ENCODE results near the gene NEK7. TPM values are rescaled to one million over a fixed set of nuclear protein-coding genes. Genes with fewer than 3 reads are reported as not detected.

Gene NEK7
- total and polyA plus RNA-seq, 2 of the 8 experiments (the other 6 are each of a cell fraction or from before 2014, with no cell fraction given): 5.1 to 10.0 TPM

DNA sequence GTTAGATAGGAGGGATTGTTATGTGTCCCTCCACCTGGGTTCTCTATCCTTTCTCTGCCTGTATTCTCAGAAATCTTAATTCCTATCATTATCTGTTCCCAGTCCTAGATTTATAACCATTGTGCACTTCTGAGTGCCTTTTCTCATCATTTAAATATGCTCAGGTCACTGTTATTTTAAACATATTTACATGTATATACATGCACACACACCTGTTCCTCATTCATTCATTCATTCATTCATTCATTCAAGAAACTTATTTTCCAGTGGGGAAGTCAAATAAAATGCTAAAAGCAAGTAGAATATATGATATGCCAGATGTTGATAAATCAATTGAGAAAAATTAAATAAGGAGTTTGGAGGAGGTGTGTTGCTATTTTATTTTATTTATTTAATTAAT, 110.3 kb downstream of the NEK7 start:
- POLR2A ChIA-PET (ENCODE audit: partially characterized antibody): no interaction called here
- Histone ChIP-seq H3K27ac (ENCODE audit: low read depth, low read length) (no peak overlapping the region), H3K4ac (replicated peaks; ENCODE audit: insufficient read length, low read depth, low read length) (no peak overlapping the region)
- TF ChIP-seq GTF2F1 (IDR thresholded peaks at IDR 0.05; ENCODE audit: borderline replicate concordance, low read depth, low read length) (no peak), SRF (IDR thresholded peaks at IDR 0.05; ENCODE audit: low read depth, low read length) (no peak), PHF8 (conservative IDR thresholded peaks at IDR 0.05; ENCODE audit: low read depth, low read length) (no peak), CREB1 (IDR thresholded peaks at IDR 0.05) (no peak), TEAD4 (IDR thresholded peaks at IDR 0.05; ENCODE audit: low read depth, low read length) (no peak), EZH2 (IDR thresholded peaks at IDR 0.05; ENCODE audit: low read depth, low read length, severe bottlenecking) (no peak), EGR1 (IDR thresholded peaks at IDR 0.05; ENCODE audit: borderline replicate concordance, low read depth, low read length) (no peak), KDM4A (IDR thresholded peaks at IDR 0.05; ENCODE audit: low read depth, low read length, severe bottlenecking) (no peak), YY1 (IDR thresholded peaks at IDR 0.05; ENCODE audit: low read depth, low read length) (no peak), BCL11A (IDR thresholded peaks at IDR 0.05; ENCODE audit: low read depth in 2 of 2, low read length in 2 of 2) (no peak), POLR2A (IDR thresholded peaks at IDR 0.05; ENCODE audit: control extremely low read depth in 1 of 2, low read depth in 2 of 2, low read length in 2 of 2) (no peak), CTBP2 (IDR thresholded peaks at IDR 0.05; ENCODE audit: borderline replicate concordance, insufficient read depth, insufficient read length, low read length) (no peak), RFX5 (IDR thresholded peaks at IDR 0.05; ENCODE audit: borderline replicate concordance, low read depth, low read length) (no peak), RNF2 (IDR thresholded peaks at IDR 0.05; ENCODE audit: borderline replicate concordance, low read depth, low read length, missing control alignments, poor library complexity, severe bottlenecking) (no peak), SIRT6 (IDR thresholded peaks at IDR 0.05; ENCODE audit: low read length) (no peak)
- TF ChIP-seq, protein P1, sequence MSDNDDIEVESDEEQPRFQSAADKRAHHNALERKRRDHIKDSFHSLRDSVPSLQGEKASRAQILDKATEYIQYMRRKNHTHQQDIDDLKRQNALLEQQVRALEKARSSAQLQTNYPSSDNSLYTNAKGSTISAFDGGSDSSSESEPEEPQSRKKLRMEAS (IDR thresholded peaks at IDR 0.05): no peak

More for the DNA sequence above, 110.3 kb downstream of the NEK7 start:
- Histone ChIP-seq H3K27me3 (replicated peaks in 1 of 4; ENCODE audit: control insufficient read depth in 3 of 4, extremely low read depth in 1 of 4, insufficient read depth in 3 of 4, low read length in 3 of 4) (no peaks in the 10 kb centered on the region), H3K9me3 (ENCODE audit: insufficient read depth in 2 of 2, low read depth in 1 of 2, low read length in 1 of 2) (no peaks in the 10 kb centered on the region), H2BK5ac (ENCODE audit: low read depth, low read length) (no peak overlapping the region), H3K4me2 (ENCODE audit: insufficient read depth in 1 of 2, low read depth in 2 of 2, low read length in 2 of 2) (no peak overlapping the region), H3K79me2 (ENCODE audit: control insufficient read depth in 1 of 2, insufficient read depth in 2 of 2, low read length in 2 of 2) (no peaks in the 10 kb centered on the region), H3K23ac (ENCODE audit: insufficient read length) (no peak overlapping the region), H2AFZ (ENCODE audit: low read length) (no peak overlapping the region), H3K36me3 (ENCODE audit: control insufficient read depth in 2 of 4, insufficient read depth in 4 of 4, low read length in 3 of 4) (no peaks in the 10 kb centered on the region), H3K14ac (ENCODE audit: insufficient read length) (no peak overlapping the region), H2BK12ac (ENCODE audit: low read depth, low read length) (no peak overlapping the region), H4K20me1 (replicated peaks in 1 of 2; ENCODE audit: control insufficient read depth in 1 of 2, insufficient read depth in 2 of 2, low read length in 2 of 2) (no peaks in the 10 kb centered on the region), H2BK20ac (ENCODE audit: low read length) (no peak overlapping the region), H3K23me2 (ENCODE audit: low read depth, low read length) (no peaks in the 10 kb centered on the region), H4K91ac (replicated peaks; ENCODE audit: insufficient read length, low read length) (no peak overlapping the region), H3K4me1 (replicated peaks in 1 of 4; ENCODE audit: control insufficient read depth in 3 of 4, insufficient read depth in 4 of 4, low read length in 3 of 4) (no peaks in the 10 kb centered on the region), H2AK5ac (ENCODE audit: low read depth, low read length) (no peak overlapping the region), H3K18ac (ENCODE audit: extremely low read depth, low read length) (no peak overlapping the region), H2BK15ac (ENCODE audit: low read length) (no peak overlapping the region), H4K5ac (ENCODE audit: insufficient read length, low read depth, low read length) (no peak overlapping the region), H3K56ac (replicated peaks; ENCODE audit: insufficient read length, low read depth, low read length) (no peak overlapping the region), H4K8ac (ENCODE audit: extremely low read depth, insufficient read depth, low read length) (no peak overlapping the region), H3K4me3 (ENCODE audit: extremely low read depth in 1 of 4, insufficient read depth in 2 of 4, low read depth in 3 of 4, low read length in 4 of 4) (no peak overlapping the region), H2BK120ac (replicated peaks; ENCODE audit: low read depth, low read length) (no peak overlapping the region), H3K79me1 (ENCODE audit: low read depth, low read length) (no peaks in the 10 kb centered on the region), H3K9ac (replicated peaks in 1 of 4; ENCODE audit: extremely low read depth in 1 of 4, low read depth in 3 of 4, low read length in 3 of 4) (no peak overlapping the region)
- DNase-seq (ENCODE audit: low read depth in 1 of 2, low spot score in 2 of 2) (no peak), FAIRE-seq (no peak)
- CTCF ChIA-PET (ENCODE audit: partially characterized antibody): no interaction called here

Measured in H1 (cell line).